ENCODE results near the gene CLSTN3.

The CLSTN3 gene

DNA sequence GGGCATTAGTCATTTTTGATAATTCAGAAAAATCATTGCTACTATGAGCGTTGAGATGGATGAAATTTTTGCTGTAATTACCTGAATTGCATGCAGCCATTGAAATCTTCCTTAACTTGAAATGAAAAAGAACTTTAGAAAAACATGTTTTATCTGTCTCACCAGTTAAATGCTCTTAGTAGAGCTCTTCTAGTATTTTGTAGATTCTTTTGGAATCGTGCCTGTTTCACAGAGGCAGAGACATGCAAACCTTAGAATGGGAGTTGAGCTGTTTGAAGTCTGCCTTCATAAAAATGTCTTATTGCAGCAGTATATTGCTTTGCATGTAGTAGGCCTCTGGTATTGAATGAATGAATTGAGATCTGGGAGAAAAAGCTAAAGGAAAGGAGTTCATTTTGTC is 63.5 kb downstream of the CLSTN3 start:
- DNase-seq = no peak

GRCh38 chr12:7197841-7198240 is 67.7 kb downstream of the CLSTN3 start:
- no peak for DNase-seq

- DNase-seq = no peak
Observed at GRCh38 chr12:7203109-7203508, 72.9 kb downstream of the CLSTN3 start.

- DNase-seq = no peak
Observed at GRCh38 chr12:7205091-7205490, 74.9 kb downstream of the CLSTN3 start.

- DNase-seq = no peak
Observed at GRCh38 chr12:7206691-7207090, 76.5 kb downstream of the CLSTN3 start.

DNA sequence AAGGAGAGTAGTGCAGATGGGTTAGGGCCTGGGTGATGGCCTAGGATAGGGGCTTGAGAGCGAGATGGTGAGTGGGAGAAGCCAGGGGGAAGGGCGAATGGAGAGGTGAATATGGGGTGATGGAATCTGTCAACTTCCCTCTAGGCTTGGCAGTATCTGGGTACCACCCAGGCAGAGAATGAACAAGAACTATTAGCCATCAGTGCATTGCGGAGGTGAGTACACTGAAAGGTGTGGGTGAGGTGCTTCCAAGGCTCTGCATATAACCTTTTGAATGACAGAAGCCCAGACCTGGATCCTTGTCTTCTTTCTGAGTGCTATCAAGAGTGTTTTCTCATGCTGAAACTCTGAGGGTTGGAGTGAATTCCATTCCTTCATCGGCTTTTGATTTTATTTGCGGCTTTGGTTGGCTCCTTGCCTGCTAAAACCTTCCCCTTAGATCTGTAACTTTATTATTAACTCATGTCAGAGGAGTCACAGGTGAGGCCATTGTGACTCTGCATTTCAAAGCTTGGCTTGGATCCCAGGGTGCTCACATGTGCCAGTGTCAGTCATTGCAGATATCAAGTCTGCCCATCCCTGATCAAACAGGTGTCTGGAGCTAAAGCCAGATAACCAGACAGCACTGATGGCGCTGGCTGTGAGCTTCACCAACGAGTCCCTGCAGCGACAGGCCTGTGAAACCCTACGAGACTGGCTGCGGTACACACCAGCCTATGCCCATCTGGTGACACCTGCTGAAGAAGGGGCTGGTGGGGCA is 77.9 kb downstream of the CLSTN3 start:
- no peak for DNase-seq

All from NCI-H1694 (cell line).